T-helper 2 cell treated with Interferon-gamma antibody and Interleukin-4, amounts not matched to agents 5 μg/mL and 100 μg/mL, for 36 hours (primary cell): ENCODE measurements around the gene DNAL4.

ENCODE experiments used
- DNase-seq: peaks from one replicate; pipeline ENCODE4 v3.0.0; 2021; ENCODE audit warnings: low spot score
- H3K27ac Mint-ChIP-seq: one replicate; pipeline ENCODE4 v1.8.0; 2021; ENCODE audit warnings: mild to moderate bottlenecking, mixed read lengths
- H3K27me3 Mint-ChIP-seq: one replicate; pipeline ENCODE4 v1.8.0; 2021; ENCODE audit warnings: low read depth, mixed read lengths
- H3K36me3 Mint-ChIP-seq: one replicate; pipeline ENCODE4 v1.8.0; 2021; ENCODE audit warnings: low read depth, mixed read lengths
- H3K4me1 Mint-ChIP-seq: one replicate; pipeline ENCODE4 v1.8.0; 2021; ENCODE audit warnings: low read depth, mixed read lengths
- H3K4me3 Mint-ChIP-seq: one replicate; pipeline ENCODE4 v1.8.0; 2022; ENCODE audit warnings: mild to moderate bottlenecking, moderate library complexity, mixed read lengths
- H3K9me3 Mint-ChIP-seq: one replicate; pipeline ENCODE4 v1.8.0; 2021; ENCODE audit warnings: mixed read lengths

Gene DNAL4

DNA sequence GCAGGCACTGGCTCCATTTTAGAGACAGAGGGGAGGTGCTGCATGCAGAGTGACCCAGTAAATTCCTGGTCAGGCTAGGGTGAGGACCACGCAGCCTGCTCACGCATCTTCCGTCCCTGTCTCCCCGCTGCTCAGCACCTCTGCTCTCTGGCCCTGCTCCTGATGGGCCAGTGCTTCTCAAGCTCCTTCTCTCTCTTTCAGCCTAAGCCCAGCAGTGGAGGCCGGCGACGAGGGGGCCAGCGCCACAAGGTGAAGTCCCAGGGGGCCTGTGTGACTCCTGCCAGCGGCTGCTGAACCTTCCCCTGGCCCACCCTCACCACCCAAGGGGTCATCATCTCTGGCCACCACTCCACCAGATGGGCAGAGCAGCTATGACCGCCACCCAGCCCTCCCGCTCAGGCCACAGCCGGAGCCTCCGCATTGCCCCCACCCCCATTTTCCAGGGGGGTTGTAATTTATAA lies 63.5 kb downstream of the DNAL4 start:
- H3K27ac Mint-ChIP-seq: peak overlapping the region; percentile 50

DNA sequence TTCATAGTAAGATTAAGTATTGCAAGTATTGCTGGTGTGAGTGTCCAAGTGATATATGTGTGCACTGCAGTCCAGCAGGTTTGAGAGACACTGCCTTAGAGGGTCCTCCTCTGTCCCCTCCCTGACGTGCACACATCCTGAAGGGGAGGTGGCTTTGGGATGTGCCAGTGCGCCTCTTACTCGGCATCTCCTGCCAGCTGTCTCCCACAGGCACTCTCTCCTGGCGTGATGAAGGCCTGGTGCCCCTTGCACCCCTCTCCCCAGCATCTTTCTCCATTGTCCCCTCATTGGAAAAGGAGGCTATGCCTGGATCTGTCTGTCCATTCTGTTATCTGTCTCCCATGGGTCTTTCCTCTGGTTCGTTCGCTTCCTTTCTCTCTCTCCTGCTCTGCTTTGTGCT lies 64.0 kb downstream of the DNAL4 start:
- Mint-ChIP-seq H3K4me3 (no peak overlapping the region), H3K27me3 (no peaks in the 10 kb centered on the region), H3K36me3 (peaks cover 63% of the 10 kb centered on the region)

More for the DNA sequence above, 63.5 kb downstream of the DNAL4 start:
- Mint-ChIP-seq H3K9me3 (no peaks in the 10 kb centered on the region), H3K27me3 (no peaks in the 10 kb centered on the region), H3K36me3 (peaks cover 63% of the 10 kb centered on the region), H3K4me3 (no peak overlapping the region), H3K4me1 (peaks cover 13% of the 10 kb centered on the region)
- no peak for DNase-seq

DNA sequence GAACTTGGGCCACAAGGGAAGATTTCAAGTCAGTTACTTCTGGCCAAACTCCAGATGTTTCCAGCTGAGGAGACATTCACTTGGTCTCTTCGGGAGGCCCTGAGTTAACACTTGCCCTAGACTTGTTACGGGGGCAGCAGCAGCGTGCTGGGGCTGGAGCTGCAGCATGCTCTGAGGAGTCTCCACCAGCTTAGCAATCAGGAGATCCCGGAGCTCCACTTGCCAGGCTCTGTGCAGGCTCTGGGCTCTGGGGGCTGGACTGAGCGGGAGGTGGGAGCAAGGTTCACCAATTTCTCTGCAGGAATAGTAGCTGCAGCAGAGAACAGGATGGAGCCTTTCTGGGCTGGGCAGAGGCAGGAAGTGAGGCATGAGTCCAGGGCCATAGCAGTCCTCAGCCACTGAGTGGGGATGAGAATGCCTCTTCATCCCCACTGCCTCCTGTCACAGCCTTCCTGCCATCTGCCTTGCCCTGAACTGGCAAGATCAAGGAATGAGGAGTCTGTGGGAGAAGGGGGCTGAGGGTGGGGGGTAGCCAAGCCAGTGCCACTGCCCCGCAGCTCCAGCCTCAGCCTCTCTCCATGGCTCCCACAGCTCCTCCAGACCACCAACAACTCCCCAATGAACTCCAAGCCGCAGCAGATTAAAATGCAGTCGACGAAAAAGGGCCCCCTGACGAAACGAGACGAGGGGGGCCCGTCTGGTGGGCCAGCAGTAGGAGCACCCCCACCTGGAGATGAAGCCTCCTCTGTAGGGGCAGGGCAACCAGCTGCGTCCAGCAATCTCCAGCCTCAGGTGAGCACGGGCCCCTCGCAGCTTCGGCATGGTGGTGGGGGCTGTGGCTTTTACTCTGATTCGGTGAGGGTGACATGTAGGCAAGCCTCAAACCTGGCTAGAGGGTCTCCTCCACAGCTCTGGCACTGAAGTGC lies 64.8 kb downstream of the DNAL4 start:
- Mint-ChIP-seq H3K4me3 (no peak overlapping the region), H3K9me3 (no peaks in the 10 kb centered on the region), H3K36me3 (peaks cover 64% of the 10 kb centered on the region), H3K4me1 (peaks cover 8% of the 10 kb centered on the region), H3K27ac (peak overlapping the region; percentile 15), H3K27me3 (no peaks in the 10 kb centered on the region)
- DNase-seq: no peak

More for the DNA sequence above, 64.0 kb downstream of the DNAL4 start:
- peak overlapping the region; percentile 50 for H3K27ac Mint-ChIP-seq
- no peaks in the 10 kb centered on the region for H3K9me3 Mint-ChIP-seq
- peaks cover 13% of the 10 kb centered on the region for H3K4me1 Mint-ChIP-seq
- DNase-seq: no peak
